Lung (tissue), 12 donors: Measurements from ENCODE around the gene UGT1A1. TPM values are rescaled to one million over a fixed set of nuclear protein-coding genes. Genes with fewer than 3 reads are reported as not detected.
"Not testable (repeated sequence)": the region's sequence is repeated elsewhere in the genome, so short reads cannot be mapped to it uniquely, and the experiment has no call there.

ENCODE experiments used
- ATAC-seq: fragments of 200-7000 bp; cut with Tn5 transposase; one replicate; pipeline ENCODE4 v1.9.1; 2020; ENCODE audit warnings: moderate number of reproducible peaks; ENCODE audit not compliant: insufficient read depth, low FRiP score
- DNase-seq, 3 donors: peaks; one replicate each; pipeline ENCODE4 v3.0.0-alpha.2; 2013 to 2017
- H3K27ac ChIP-seq, 2 donors: one replicate each; pipeline ENCODE4 v1.5.1; 2013; ENCODE audit warnings: mild to moderate bottlenecking in 2 of 2, moderate library complexity in 2 of 2, control low read depth in 1 of 2, inconsistent platforms in 1 of 2, low read depth in 1 of 2, low read length in 1 of 2
- H3K27me3 ChIP-seq, 3 donors: one replicate each; pipeline ENCODE4 v1.5.1; 2013; ENCODE audit warnings: low read length in 2 of 3; ENCODE audit not compliant: control insufficient read depth in 3 of 3, insufficient read depth in 3 of 3
- H3K36me3 ChIP-seq, 4 donors: one replicate each; pipeline ENCODE4 v1.5.1; 2013; ENCODE audit warnings: low read length in 4 of 4, mild to moderate bottlenecking in 1 of 4, moderate library complexity in 1 of 4; ENCODE audit not compliant: control insufficient read depth in 4 of 4, insufficient read depth in 4 of 4
- H3K4me1 ChIP-seq, 5 donors: one replicate each; pipeline ENCODE4 v1.5.1; 2013; ENCODE audit warnings: low read length in 5 of 5, mild to moderate bottlenecking in 2 of 5, moderate library complexity in 1 of 5; ENCODE audit not compliant: control insufficient read depth in 5 of 5, insufficient read depth in 5 of 5
- H3K4me3 ChIP-seq: one replicate; pipeline ENCODE4 v1.5.1; 2013; ENCODE audit warnings: mild to moderate bottlenecking, control low read depth, moderate library complexity
- H3K9ac ChIP-seq, 2 donors: one replicate each; pipeline ENCODE4 v1.5.1; 2013; ENCODE audit warnings: low read length in 2 of 2, control low read depth in 1 of 2; ENCODE audit not compliant: insufficient read depth in 1 of 2
- H3K9me3 ChIP-seq, 4 donors: one replicate each; pipeline ENCODE4 v1.5.1; 2013; ENCODE audit warnings: low read length in 3 of 4, mild to moderate bottlenecking in 1 of 4, moderate library complexity in 1 of 4; ENCODE audit not compliant: control insufficient read depth in 4 of 4, insufficient read depth in 3 of 4
- CTCF ChIP-seq: IDR thresholded peaks from 2 replicates; pipeline ENCODE4 v1.5.1; 2012; ENCODE audit warnings: mild to moderate bottlenecking; ENCODE audit errors: control extremely low read depth, extremely low read depth
- WGBS, 2 donors: extraction: QIAGEN DNeasy Blood & Tissue Kit; methylation state at CpG; one replicate each; pipeline ENCODE4 v1.1.7; 2013; 5-methylcytosine and 5-hydroxymethylcytosine counted together
- polyA plus RNA-seq, 2 donors: library from polyadenylated mRNA; stranded (reverse); fragments of 200-250 nt; gene quantifications; one replicate each; pipeline ENCODE4 v1.2.1, GENCODE V29; 2013
- total RNA-seq, 2 donors: library from RNA; depleted of rRNA in 1 of 2; stranded (reverse); fragments of >200 nt in 1 of 2; gene quantifications; one replicate each; pipeline ENCODE4 v1.2.1, GENCODE V29; 2014 to 2021
- donor health status: control.
- donor health status: control.
- donor health status: Bipolar disorder and iron deficiency.
- donor health status: healthy.
- donor health status: DM: yes; HTN: yes; CAD: no.

The UGT1A1 gene
- total and polyA plus RNA-seq, 4 donors, result 0.01 to 0.49 (median 0.04) TPM; not detected in 1

GRCh38 chr2:233713262-233713615 is 46.8 kb upstream of the UGT1A1 start:
- no peak for DNase-seq
- no peak for ATAC-seq
- Histone ChIP-seq H3K27me3 (no peaks in the 10 kb centered on the region), H3K9me3 (no peaks in the 10 kb centered on the region), H3K4me1 (no peaks in the 10 kb centered on the region), H3K4me3 (no peak overlapping the region), H3K27ac (no peak overlapping the region), H3K9ac (no peak overlapping the region), H3K36me3 (no peaks in the 10 kb centered on the region)
- 73 to 79% methylated on average over 7 of the region's 7 CpGs for WGBS, 2 donors
- no peak for TF ChIP-seq CTCF

GRCh38 chr2:233714121-233714520 is 45.9 kb upstream of the UGT1A1 start:
- Histone ChIP-seq H3K27ac (no peak overlapping the region), H3K9ac (no peak overlapping the region), H3K27me3 (no peaks in the 10 kb centered on the region), H3K36me3 (no peaks in the 10 kb centered on the region), H3K9me3 (no peaks in the 10 kb centered on the region), H3K4me1 (no peaks in the 10 kb centered on the region), H3K4me3 (no peak overlapping the region)
- WGBS, 2 donors, result 56 to 73% methylated on average over 2 of the region's 2 CpGs
- TF ChIP-seq CTCF, result no peak
- ATAC-seq (no peak), DNase-seq (no peak)

- no peaks in the 10 kb centered on the region for H3K4me1 ChIP-seq
- 87 to 90% methylated on average over 7 of the region's 7 CpGs for WGBS, 2 donors
- H3K36me3 ChIP-seq, result no peaks in the 10 kb centered on the region
- H3K9me3 ChIP-seq, result no peaks in the 10 kb centered on the region
- no peak within 1 kb of the TSS for H3K9ac ChIP-seq
- H3K4me3 ChIP-seq, result no peak within 1 kb of the TSS
- H3K27me3 ChIP-seq, result peaks cover 0 to 5% (median 0%) of the 10 kb centered on the region in 3 donors
- no peak within 1 kb of the TSS for H3K27ac ChIP-seq
- TF ChIP-seq CTCF, result no peak
- no peak for DNase-seq
- ATAC-seq, result no peak
Observed at GRCh38 chr2:233718552-233718951, 41.5 kb upstream of the UGT1A1 start, which contains the start of gene UGT1A4. UGT1A4 (plus strand) TSS chr2:233718736; CDS start chr2:233718821, 85 bp downstream.

GRCh38 chr2:233728723-233729301 is 31.3 kb upstream of the UGT1A1 start, which contains the start of gene UGT1A3:
UGT1A3 (plus strand) TSS chr2:233729042; CDS start chr2:233729127, 85 bp downstream.
- no peaks in the 10 kb centered on the region for H3K27me3 ChIP-seq
- WGBS, 2 donors, result 77 to 92% methylated on average over 8 of the region's 8 CpGs
- peaks cover 0 to 4% (median 0%) of the 10 kb centered on the region in 4 donors for H3K9me3 ChIP-seq
- H3K9ac ChIP-seq, result no peak within 1 kb of the TSS
- no peak within 1 kb of the TSS for H3K27ac ChIP-seq
- ATAC-seq (no peak), DNase-seq (no peak)
- H3K4me1 ChIP-seq, result no peaks in the 10 kb centered on the region
- no peaks in the 10 kb centered on the region for H3K36me3 ChIP-seq
- no peak for TF ChIP-seq CTCF
- no peak within 1 kb of the TSS for H3K4me3 ChIP-seq

- not testable (repeated sequence) for DNase-seq, H3K36me3 ChIP-seq, H3K9me3 ChIP-seq, ATAC-seq, H3K9ac ChIP-seq, H3K4me1 ChIP-seq, H3K4me3 ChIP-seq, H3K27ac ChIP-seq, H3K27me3 ChIP-seq
- WGBS, 2 donors, result 83 to 89% methylated on average over 14 of the region's 14 CpGs
Observed at GRCh38 chr2:233736868-233737653, 23.0 kb upstream of the UGT1A1 start.
